ENCODE data around the gene ATP2C2. TPM values are rescaled to one million over a fixed set of nuclear protein-coding genes. Genes with fewer than 3 reads are reported as not detected.
A peak's percentile ranks its signal among the peaks of the same experiment; 100 is the strongest.
"Not testable (repeated sequence)": the region's sequence is repeated elsewhere in the genome, so short reads cannot be mapped to it uniquely, and the experiment has no call there.

Gene ATP2C2
- total RNA-seq, 1 donor from 2014 or later: 5.7 TPM

- DNase-seq: peak; percentile 54
Observed at GRCh38 chr16:84396537-84397008, 28.2 kb downstream of the ATP2C2 start.

GRCh38 chr16:84397090-84397489 lies 28.8 kb downstream of the ATP2C2 start:
- peak; percentile 38 for DNase-seq

- DNase-seq: peak; percentile 54
Observed at GRCh38 chr16:84398701-84399100, 30.4 kb downstream of the ATP2C2 start.

- DNase-seq: not testable (repeated sequence)
Observed at GRCh38 chr16:84399912-84400311, 31.6 kb downstream of the ATP2C2 start.

- DNase-seq: not testable (repeated sequence)
Observed at GRCh38 chr16:84403435-84403834, 35.1 kb downstream of the ATP2C2 start.

- no peak for DNase-seq
Observed at GRCh38 chr16:84404324-84404723, 36.0 kb downstream of the ATP2C2 start.

GRCh38 chr16:84404936-84405639 lies 36.8 kb downstream of the ATP2C2 start:
- DNase-seq: peak; percentile 61

- no peak for DNase-seq
Observed at GRCh38 chr16:84406006-84406963, 37.9 kb downstream of the ATP2C2 start.

GRCh38 chr16:84407588-84408313 lies 39.4 kb downstream of the ATP2C2 start:
- no peak for DNase-seq

- DNase-seq: no peak
Observed at GRCh38 chr16:84408314-84408690, 40.0 kb downstream of the ATP2C2 start.

GRCh38 chr16:84408856-84409255 lies 40.5 kb downstream of the ATP2C2 start:
- no peak for DNase-seq

GRCh38 chr16:84410361-84411138 lies 42.2 kb downstream of the ATP2C2 start:
- no peak for DNase-seq

GRCh38 chr16:84411768-84412167 lies 43.4 kb downstream of the ATP2C2 start:
- no peak for DNase-seq

- DNase-seq: no peak
Observed at GRCh38 chr16:84412262-84412661, 43.9 kb downstream of the ATP2C2 start.

- no peak for DNase-seq
Observed at GRCh38 chr16:84413244-84414004, 45.1 kb downstream of the ATP2C2 start.

GRCh38 chr16:84414789-84415326 lies 46.5 kb downstream of the ATP2C2 start:
- no peak for DNase-seq

- DNase-seq: no peak
Observed at GRCh38 chr16:84416407-84417321, 48.3 kb downstream of the ATP2C2 start.

GRCh38 chr16:84418056-84418849 lies 49.9 kb downstream of the ATP2C2 start:
- DNase-seq: no peak

- DNase-seq: no peak
Observed at GRCh38 chr16:84419730-84420129, 51.4 kb downstream of the ATP2C2 start.

Data from tongue (tissue), 2 donors.